HepG2 (cell line): ENCODE results near the gene PLAAT3. TPM values are rescaled to one million over a fixed set of nuclear protein-coding genes. Genes with fewer than 3 reads are reported as not detected.

Experiments
- CBX5 ChIP-seq: sonication (generic); formaldehyde crosslinking; IDR thresholded peaks from 2 replicates; pipeline ENCODE4 v1.4.0; 2020; ENCODE audit warnings: missing genetic modification reagents, borderline replicate concordance
- IRX3 ChIP-seq: sonication (generic); formaldehyde crosslinking; IDR thresholded peaks from 2 replicates; pipeline ENCODE4 v1.8.1; 2023; ENCODE audit warnings: mild to moderate bottlenecking, low read depth, missing genetic modification reagents, borderline replicate concordance
- MATR3 ChIP-seq: sonication (generic); formaldehyde crosslinking; IDR thresholded peaks from 2 replicates; pipeline ENCODE4 v1.4.0; 2020; ENCODE audit warnings: missing genetic modification reagents
- MXI1 ChIP-seq: IDR thresholded peaks from 3 replicates; pipeline ENCODE4 v1.6.1; 2012; ENCODE audit warnings: low read depth, low read length, inconsistent platforms, borderline replicate concordance
- NCOA5 ChIP-seq: sonication (generic); formaldehyde crosslinking; IDR thresholded peaks from 2 replicates; pipeline ENCODE4 v1.4.0; 2020; ENCODE audit warnings: missing genetic modification reagents
- STAG1 ChIP-seq: sonication (generic); formaldehyde crosslinking; IDR thresholded peaks from 2 replicates; pipeline ENCODE4 v1.4.0; 2020; ENCODE audit warnings: missing genetic modification reagents
- YY1 ChIP-seq: IDR thresholded peaks from 2 replicates; pipeline ENCODE4 v1.6.1; 2011; ENCODE audit warnings: low read length, low read depth, moderate library complexity, mild to moderate bottlenecking; ENCODE audit not compliant: insufficient read depth, insufficient replicate concordance
- ZFP36L2 ChIP-seq: sonication (generic); formaldehyde crosslinking; IDR thresholded peaks from 2 replicates; pipeline ENCODE4 v1.4.0; 2020; ENCODE audit warnings: missing genetic modification reagents
- ZNF430 ChIP-seq: sonication (generic); formaldehyde crosslinking; IDR thresholded peaks from 2 replicates; pipeline ENCODE4 v1.9.0; 2021; ENCODE audit warnings: mild to moderate bottlenecking, missing genetic modification reagents
- polyA plus RNA-seq, 8 experiments: library from polyadenylated mRNA; depleted of rRNA in 3 of 8; stranded (reverse) in 7 of 8; unstranded in 1 of 8; fragments of >200 nt; fragmentation: Illumina TruSeq in 4 of 8; extraction: Trizol in 4 of 8; gene quantifications; 2 replicates each; pipeline versions ENCODE4 v1.2.1 to v1.2.3, GENCODE V29; 2011 to 2016; ENCODE audit warnings: low read depth in 4 of 8, missing spikeins in 1 of 8, mixed read lengths in 1 of 8; ENCODE audit not compliant: insufficient read depth in 1 of 8
- total RNA-seq, 5 experiments: library from RNA; depleted of rRNA; stranded (reverse); fragments of >200 nt; fragmentation: Illumina TruSeq; extraction: Trizol; gene quantifications; 2 replicates each; pipeline ENCODE4 v1.2.3, GENCODE V29; 2016; ENCODE audit warnings: low read depth in 1 of 5
- TF ChIP-seq, protein P1 (sequence below): sonication (generic); formaldehyde crosslinking; IDR thresholded peaks from 2 replicates; pipeline ENCODE4 v1.4.0; 2020; ENCODE audit warnings: missing genetic modification reagents, borderline replicate concordance
- TF ChIP-seq, protein P2 (sequence below): sonication (generic); formaldehyde crosslinking; IDR thresholded peaks from 2 replicates; pipeline ENCODE4 v1.4.0; 2020; ENCODE audit warnings: missing genetic modification reagents
- TF ChIP-seq, protein P3 (sequence below): sonication (generic); formaldehyde crosslinking; conservative IDR thresholded peaks from 2 replicates; pipeline ENCODE4 v1.4.0; 2020; ENCODE audit warnings: missing genetic modification reagents
- TF ChIP-seq, protein P4 (sequence below): sonication (generic); formaldehyde crosslinking; IDR thresholded peaks from 2 replicates; pipeline ENCODE4 v1.4.0; 2020; ENCODE audit warnings: low read depth, mild to moderate bottlenecking, missing genetic modification reagents
- TF ChIP-seq, protein P5 (sequence below): sonication (generic); formaldehyde crosslinking; IDR thresholded peaks from 2 replicates; pipeline ENCODE4 v1.4.0; 2020; ENCODE audit warnings: mild to moderate bottlenecking, missing genetic modification reagents

PLAAT3 gene
- total and polyA plus RNA-seq, 2 of the 13 experiments (the other 11 are each of a cell fraction or from before 2014, with no cell fraction given), result 9.3 to 16.4 TPM

DNA sequence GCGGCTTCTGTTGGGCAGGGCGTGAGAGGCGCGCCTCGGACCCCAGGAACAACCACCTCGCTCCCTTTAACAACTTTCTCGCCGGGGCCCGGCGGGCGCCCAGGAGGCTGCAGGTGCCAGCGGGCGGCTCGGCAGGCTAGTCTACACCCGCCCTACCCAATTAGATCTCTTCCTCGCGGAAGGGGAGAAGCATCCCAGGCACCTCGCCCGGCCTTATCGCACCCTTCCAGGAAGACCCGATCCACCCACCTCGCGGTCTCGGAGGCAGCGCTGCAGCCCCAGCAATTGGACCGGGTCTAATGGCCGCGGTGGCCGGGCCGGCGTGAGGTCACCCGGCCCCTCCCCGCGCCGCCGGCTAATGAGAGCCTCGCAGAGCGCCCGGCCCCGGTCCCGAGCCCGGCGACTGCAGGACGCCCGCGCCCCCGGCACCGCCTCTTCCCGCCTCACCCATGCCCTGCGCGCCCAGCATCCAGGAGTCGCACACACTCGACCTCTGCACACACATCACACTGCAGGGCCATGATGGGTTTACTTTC is at the start of gene PLAAT3 (continued):
- TF ChIP-seq, protein P1, sequence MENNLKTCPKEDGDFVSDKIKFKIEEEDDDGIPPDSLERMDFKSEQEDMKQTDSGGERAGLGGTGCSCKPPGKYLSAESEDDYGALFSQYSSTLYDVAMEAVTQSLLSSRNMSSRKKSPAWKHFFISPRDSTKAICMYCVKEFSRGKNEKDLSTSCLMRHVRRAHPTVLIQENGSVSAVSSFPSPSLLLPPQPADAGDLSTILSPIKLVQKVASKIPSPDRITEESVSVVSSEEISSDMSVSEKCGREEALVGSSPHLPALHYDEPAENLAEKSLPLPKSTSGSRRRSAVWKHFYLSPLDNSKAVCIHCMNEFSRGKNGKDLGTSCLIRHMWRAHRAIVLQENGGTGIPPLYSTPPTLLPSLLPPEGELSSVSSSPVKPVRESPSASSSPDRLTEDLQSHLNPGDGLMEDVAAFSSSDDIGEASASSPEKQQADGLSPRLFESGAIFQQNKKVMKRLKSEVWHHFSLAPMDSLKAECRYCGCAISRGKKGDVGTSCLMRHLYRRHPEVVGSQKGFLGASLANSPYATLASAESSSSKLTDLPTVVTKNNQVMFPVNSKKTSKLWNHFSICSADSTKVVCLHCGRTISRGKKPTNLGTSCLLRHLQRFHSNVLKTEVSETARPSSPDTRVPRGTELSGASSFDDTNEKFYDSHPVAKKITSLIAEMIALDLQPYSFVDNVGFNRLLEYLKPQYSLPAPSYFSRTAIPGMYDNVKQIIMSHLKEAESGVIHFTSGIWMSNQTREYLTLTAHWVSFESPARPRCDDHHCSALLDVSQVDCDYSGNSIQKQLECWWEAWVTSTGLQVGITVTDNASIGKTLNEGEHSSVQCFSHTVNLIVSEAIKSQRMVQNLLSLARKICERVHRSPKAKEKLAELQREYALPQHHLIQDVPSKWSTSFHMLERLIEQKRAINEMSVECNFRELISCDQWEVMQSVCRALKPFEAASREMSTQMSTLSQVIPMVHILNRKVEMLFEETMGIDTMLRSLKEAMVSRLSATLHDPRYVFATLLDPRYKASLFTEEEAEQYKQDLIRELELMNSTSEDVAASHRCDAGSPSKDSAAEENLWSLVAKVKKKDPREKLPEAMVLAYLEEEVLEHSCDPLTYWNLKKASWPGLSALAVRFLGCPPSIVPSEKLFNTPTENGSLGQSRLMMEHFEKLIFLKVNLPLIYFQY, result 0 out of 2 replicates have a peak, but pooled peaks have one; percentile 23
- TF ChIP-seq, protein P2, sequence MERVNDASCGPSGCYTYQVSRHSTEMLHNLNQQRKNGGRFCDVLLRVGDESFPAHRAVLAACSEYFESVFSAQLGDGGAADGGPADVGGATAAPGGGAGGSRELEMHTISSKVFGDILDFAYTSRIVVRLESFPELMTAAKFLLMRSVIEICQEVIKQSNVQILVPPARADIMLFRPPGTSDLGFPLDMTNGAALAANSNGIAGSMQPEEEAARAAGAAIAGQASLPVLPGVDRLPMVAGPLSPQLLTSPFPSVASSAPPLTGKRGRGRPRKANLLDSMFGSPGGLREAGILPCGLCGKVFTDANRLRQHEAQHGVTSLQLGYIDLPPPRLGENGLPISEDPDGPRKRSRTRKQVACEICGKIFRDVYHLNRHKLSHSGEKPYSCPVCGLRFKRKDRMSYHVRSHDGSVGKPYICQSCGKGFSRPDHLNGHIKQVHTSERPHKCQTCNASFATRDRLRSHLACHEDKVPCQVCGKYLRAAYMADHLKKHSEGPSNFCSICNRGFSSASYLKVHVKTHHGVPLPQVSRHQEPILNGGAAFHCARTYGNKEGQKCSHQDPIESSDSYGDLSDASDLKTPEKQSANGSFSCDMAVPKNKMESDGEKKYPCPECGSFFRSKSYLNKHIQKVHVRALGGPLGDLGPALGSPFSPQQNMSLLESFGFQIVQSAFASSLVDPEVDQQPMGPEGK (CRISPR knock-in tag), result no peak
- TF ChIP-seq, protein P3, sequence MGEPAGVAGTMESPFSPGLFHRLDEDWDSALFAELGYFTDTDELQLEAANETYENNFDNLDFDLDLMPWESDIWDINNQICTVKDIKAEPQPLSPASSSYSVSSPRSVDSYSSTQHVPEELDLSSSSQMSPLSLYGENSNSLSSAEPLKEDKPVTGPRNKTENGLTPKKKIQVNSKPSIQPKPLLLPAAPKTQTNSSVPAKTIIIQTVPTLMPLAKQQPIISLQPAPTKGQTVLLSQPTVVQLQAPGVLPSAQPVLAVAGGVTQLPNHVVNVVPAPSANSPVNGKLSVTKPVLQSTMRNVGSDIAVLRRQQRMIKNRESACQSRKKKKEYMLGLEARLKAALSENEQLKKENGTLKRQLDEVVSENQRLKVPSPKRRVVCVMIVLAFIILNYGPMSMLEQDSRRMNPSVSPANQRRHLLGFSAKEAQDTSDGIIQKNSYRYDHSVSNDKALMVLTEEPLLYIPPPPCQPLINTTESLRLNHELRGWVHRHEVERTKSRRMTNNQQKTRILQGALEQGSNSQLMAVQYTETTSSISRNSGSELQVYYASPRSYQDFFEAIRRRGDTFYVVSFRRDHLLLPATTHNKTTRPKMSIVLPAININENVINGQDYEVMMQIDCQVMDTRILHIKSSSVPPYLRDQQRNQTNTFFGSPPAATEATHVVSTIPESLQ, result no peak
- no peak for TF ChIP-seq MXI1
- TF ChIP-seq IRX3 (CRISPR knock-in tag), result no peak
- TF ChIP-seq STAG1, result no peak
- TF ChIP-seq CBX5, result no peak
- TF ChIP-seq ZNF430 (CRISPR knock-in tag), result no peak
- no peak for TF ChIP-seq NCOA5 (CRISPR knock-in tag)
- TF ChIP-seq YY1, result peak; percentile 43
- no peak for TF ChIP-seq ZFP36L2 (CRISPR knock-in tag)
- TF ChIP-seq, protein P4, sequence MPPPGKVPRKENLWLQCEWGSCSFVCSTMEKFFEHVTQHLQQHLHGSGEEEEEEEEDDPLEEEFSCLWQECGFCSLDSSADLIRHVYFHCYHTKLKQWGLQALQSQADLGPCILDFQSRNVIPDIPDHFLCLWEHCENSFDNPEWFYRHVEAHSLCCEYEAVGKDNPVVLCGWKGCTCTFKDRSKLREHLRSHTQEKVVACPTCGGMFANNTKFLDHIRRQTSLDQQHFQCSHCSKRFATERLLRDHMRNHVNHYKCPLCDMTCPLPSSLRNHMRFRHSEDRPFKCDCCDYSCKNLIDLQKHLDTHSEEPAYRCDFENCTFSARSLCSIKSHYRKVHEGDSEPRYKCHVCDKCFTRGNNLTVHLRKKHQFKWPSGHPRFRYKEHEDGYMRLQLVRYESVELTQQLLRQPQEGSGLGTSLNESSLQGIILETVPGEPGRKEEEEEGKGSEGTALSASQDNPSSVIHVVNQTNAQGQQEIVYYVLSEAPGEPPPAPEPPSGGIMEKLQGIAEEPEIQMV, result no peak
- no peak for TF ChIP-seq MATR3 (CRISPR knock-in tag)
- TF ChIP-seq, protein P5, sequence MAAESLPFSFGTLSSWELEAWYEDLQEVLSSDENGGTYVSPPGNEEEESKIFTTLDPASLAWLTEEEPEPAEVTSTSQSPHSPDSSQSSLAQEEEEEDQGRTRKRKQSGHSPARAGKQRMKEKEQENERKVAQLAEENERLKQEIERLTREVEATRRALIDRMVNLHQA (CRISPR knock-in tag), result no peak
